Measurements from ENCODE around the gene PBX1.

PBX1 gene

GRCh38 chr1:164693564-164694359, 134.8 kb downstream of the PBX1 start:
- Histone ChIP-seq H3K9me3 (ENCODE audit: control insufficient read depth in 1 of 2, low read length in 2 of 2) (no peaks in the 10 kb centered on the region), H3K27ac (ENCODE audit: low read length) (no peak overlapping the region), H3K4me1 (ENCODE audit: control insufficient read depth in 1 of 2, insufficient read depth in 2 of 2, low read length in 2 of 2) (peaks cover 0 to 2% of the 10 kb centered on the region in 2 donors), H3K4me3 (ENCODE audit: low read depth in 1 of 2, low read length in 2 of 2) (no peak overlapping the region), H3K36me3 (ENCODE audit: control insufficient read depth in 1 of 2, insufficient read depth in 2 of 2, low read length in 2 of 2) (peaks cover 0 to 6% of the 10 kb centered on the region in 2 donors), H3K27me3 (ENCODE audit: low read depth, low read length) (no peaks in the 10 kb centered on the region)

GRCh38 chr1:164694505-164694904, 135.5 kb downstream of the PBX1 start:
- H3K4me3 ChIP-seq (ENCODE audit: low read depth in 1 of 2, low read length in 2 of 2), result no peak overlapping the region
- no peak overlapping the region for H3K27ac ChIP-seq (ENCODE audit: low read length)
- peaks cover 0 to 6% of the 10 kb centered on the region in 2 donors for H3K36me3 ChIP-seq (ENCODE audit: control insufficient read depth in 1 of 2, insufficient read depth in 2 of 2, low read length in 2 of 2)
- H3K27me3 ChIP-seq (ENCODE audit: low read depth, low read length), result no peaks in the 10 kb centered on the region
- no peaks in the 10 kb centered on the region for H3K9me3 ChIP-seq (ENCODE audit: control insufficient read depth in 1 of 2, low read length in 2 of 2)
- H3K4me1 ChIP-seq (ENCODE audit: control insufficient read depth in 1 of 2, insufficient read depth in 2 of 2, low read length in 2 of 2), result no peaks in the 10 kb centered on the region

GRCh38 chr1:164695956-164696665, 137.1 kb downstream of the PBX1 start:
- Histone ChIP-seq H3K4me1 (ENCODE audit: control insufficient read depth in 1 of 2, insufficient read depth in 2 of 2, low read length in 2 of 2) (peaks cover 0 to 5% of the 10 kb centered on the region in 2 donors), H3K4me3 (ENCODE audit: low read depth in 1 of 2, low read length in 2 of 2) (no peak overlapping the region), H3K36me3 (ENCODE audit: control insufficient read depth in 1 of 2, insufficient read depth in 2 of 2, low read length in 2 of 2) (peaks cover 0 to 6% of the 10 kb centered on the region in 2 donors), H3K27me3 (ENCODE audit: low read depth, low read length) (no peaks in the 10 kb centered on the region), H3K9me3 (ENCODE audit: control insufficient read depth in 1 of 2, low read length in 2 of 2) (no peaks in the 10 kb centered on the region), H3K27ac (ENCODE audit: low read length) (no peak overlapping the region)

GRCh38 chr1:164699815-164700491, 141.0 kb downstream of the PBX1 start:
- Histone ChIP-seq H3K4me3 (ENCODE audit: low read depth in 1 of 2, low read length in 2 of 2) (no peak overlapping the region), H3K9me3 (ENCODE audit: control insufficient read depth in 1 of 2, low read length in 2 of 2) (no peaks in the 10 kb centered on the region), H3K27ac (ENCODE audit: low read length) (peak overlapping the region; percentile 12), H3K27me3 (ENCODE audit: low read depth, low read length) (no peaks in the 10 kb centered on the region), H3K4me1 (ENCODE audit: control insufficient read depth in 1 of 2, insufficient read depth in 2 of 2, low read length in 2 of 2) (peaks cover 0 to 19% of the 10 kb centered on the region in 2 donors), H3K36me3 (ENCODE audit: control insufficient read depth in 1 of 2, insufficient read depth in 2 of 2, low read length in 2 of 2) (peaks cover 0 to 2% of the 10 kb centered on the region in 2 donors)

- Histone ChIP-seq H3K4me3 (ENCODE audit: low read depth in 1 of 2, low read length in 2 of 2) (no peak overlapping the region), H3K27me3 (ENCODE audit: low read depth, low read length) (no peaks in the 10 kb centered on the region), H3K4me1 (ENCODE audit: control insufficient read depth in 1 of 2, insufficient read depth in 2 of 2, low read length in 2 of 2) (peaks cover 0 to 24% of the 10 kb centered on the region in 2 donors), H3K9me3 (ENCODE audit: control insufficient read depth in 1 of 2, low read length in 2 of 2) (no peaks in the 10 kb centered on the region), H3K27ac (ENCODE audit: low read length) (peak overlapping the region; percentile 12), H3K36me3 (ENCODE audit: control insufficient read depth in 1 of 2, insufficient read depth in 2 of 2, low read length in 2 of 2) (no peaks in the 10 kb centered on the region)
Observed at GRCh38 chr1:164700683-164701082, 141.7 kb downstream of the PBX1 start.

GRCh38 chr1:164701189-164701761, 142.3 kb downstream of the PBX1 start:
- Histone ChIP-seq H3K27ac (ENCODE audit: low read length) (peak overlapping the region; percentile 25), H3K9me3 (ENCODE audit: control insufficient read depth in 1 of 2, low read length in 2 of 2) (no peaks in the 10 kb centered on the region), H3K36me3 (ENCODE audit: control insufficient read depth in 1 of 2, insufficient read depth in 2 of 2, low read length in 2 of 2) (no peaks in the 10 kb centered on the region), H3K4me3 (ENCODE audit: low read depth in 1 of 2, low read length in 2 of 2) (no peak overlapping the region), H3K4me1 (ENCODE audit: control insufficient read depth in 1 of 2, insufficient read depth in 2 of 2, low read length in 2 of 2) (peaks cover 4 to 24% of the 10 kb centered on the region in 2 donors), H3K27me3 (ENCODE audit: low read depth, low read length) (no peaks in the 10 kb centered on the region)

GRCh38 chr1:164702216-164702615, 143.2 kb downstream of the PBX1 start:
- Histone ChIP-seq H3K27ac (ENCODE audit: low read length) (no peak overlapping the region), H3K4me1 (ENCODE audit: control insufficient read depth in 1 of 2, insufficient read depth in 2 of 2, low read length in 2 of 2) (peaks cover 14 to 24% of the 10 kb centered on the region in 2 donors), H3K27me3 (ENCODE audit: low read depth, low read length) (no peaks in the 10 kb centered on the region)

GRCh38 chr1:164702664-164703063, 143.7 kb downstream of the PBX1 start:
- peaks cover 18 to 28% of the 10 kb centered on the region in 2 donors for H3K4me1 ChIP-seq (ENCODE audit: control insufficient read depth in 1 of 2, insufficient read depth in 2 of 2, low read length in 2 of 2)
- H3K27ac ChIP-seq (ENCODE audit: low read length), result no peak overlapping the region
- H3K9me3 ChIP-seq (ENCODE audit: control insufficient read depth in 1 of 2, low read length in 2 of 2), result no peaks in the 10 kb centered on the region
- no peaks in the 10 kb centered on the region for H3K27me3 ChIP-seq (ENCODE audit: low read depth, low read length)
- no peak overlapping the region for H3K4me3 ChIP-seq (ENCODE audit: low read depth in 1 of 2, low read length in 2 of 2)
- H3K36me3 ChIP-seq (ENCODE audit: control insufficient read depth in 1 of 2, insufficient read depth in 2 of 2, low read length in 2 of 2), result no peaks in the 10 kb centered on the region

More at GRCh38 chr1:164702216-164702615, 143.2 kb downstream of the PBX1 start:
- Histone ChIP-seq H3K9me3 (ENCODE audit: control insufficient read depth in 1 of 2, low read length in 2 of 2) (no peaks in the 10 kb centered on the region), H3K36me3 (ENCODE audit: control insufficient read depth in 1 of 2, insufficient read depth in 2 of 2, low read length in 2 of 2) (no peaks in the 10 kb centered on the region), H3K4me3 (ENCODE audit: low read depth in 1 of 2, low read length in 2 of 2) (no peak overlapping the region)

- Histone ChIP-seq H3K36me3 (ENCODE audit: control insufficient read depth in 1 of 2, insufficient read depth in 2 of 2, low read length in 2 of 2) (no peaks in the 10 kb centered on the region), H3K4me3 (ENCODE audit: low read depth in 1 of 2, low read length in 2 of 2) (no peak overlapping the region), H3K27ac (ENCODE audit: low read length) (peak overlapping the region; percentile 3), H3K27me3 (ENCODE audit: low read depth, low read length) (no peaks in the 10 kb centered on the region), H3K4me1 (ENCODE audit: control insufficient read depth in 1 of 2, insufficient read depth in 2 of 2, low read length in 2 of 2) (peaks cover 21 to 32% of the 10 kb centered on the region in 2 donors), H3K9me3 (ENCODE audit: control insufficient read depth in 1 of 2, low read length in 2 of 2) (no peaks in the 10 kb centered on the region)
Observed at GRCh38 chr1:164703463-164703862, 144.5 kb downstream of the PBX1 start.

GRCh38 chr1:164703960-164704411, 145.0 kb downstream of the PBX1 start:
- no peaks in the 10 kb centered on the region for H3K36me3 ChIP-seq (ENCODE audit: control insufficient read depth in 1 of 2, insufficient read depth in 2 of 2, low read length in 2 of 2)
- peaks cover 25 to 35% of the 10 kb centered on the region in 2 donors for H3K4me1 ChIP-seq (ENCODE audit: control insufficient read depth in 1 of 2, insufficient read depth in 2 of 2, low read length in 2 of 2)
- H3K27ac ChIP-seq (ENCODE audit: low read length), result peak overlapping the region; percentile 3
- H3K4me3 ChIP-seq (ENCODE audit: low read depth in 1 of 2, low read length in 2 of 2), result no peak overlapping the region
- no peaks in the 10 kb centered on the region for H3K27me3 ChIP-seq (ENCODE audit: low read depth, low read length)
- H3K9me3 ChIP-seq (ENCODE audit: control insufficient read depth in 1 of 2, low read length in 2 of 2), result no peaks in the 10 kb centered on the region

GRCh38 chr1:164704954-164705353, 146.0 kb downstream of the PBX1 start:
- no peak overlapping the region for H3K27ac ChIP-seq (ENCODE audit: low read length)
- no peaks in the 10 kb centered on the region for H3K36me3 ChIP-seq (ENCODE audit: control insufficient read depth in 1 of 2, insufficient read depth in 2 of 2, low read length in 2 of 2)
- no peak overlapping the region for H3K4me3 ChIP-seq (ENCODE audit: low read depth in 1 of 2, low read length in 2 of 2)
- H3K4me1 ChIP-seq (ENCODE audit: control insufficient read depth in 1 of 2, insufficient read depth in 2 of 2, low read length in 2 of 2), result peaks cover 25 to 37% of the 10 kb centered on the region in 2 donors
- no peaks in the 10 kb centered on the region for H3K9me3 ChIP-seq (ENCODE audit: control insufficient read depth in 1 of 2, low read length in 2 of 2)
- no peaks in the 10 kb centered on the region for H3K27me3 ChIP-seq (ENCODE audit: low read depth, low read length)
